Muscle layer of duodenum (tissue), 2 donors: ENCODE measurements around the gene TM4SF20.
"Not testable (repeated sequence)": the region's sequence is repeated elsewhere in the genome, so short reads cannot be mapped to it uniquely, and the experiment has no call there.

Source experiments
- H3K27ac ChIP-seq: one replicate; pipeline ENCODE4 v1.7.0; 2013; ENCODE audit warnings: mild to moderate bottlenecking, low read length
- H3K27me3 ChIP-seq: one replicate; pipeline ENCODE4 v1.7.0; 2013; ENCODE audit warnings: low read depth, mild to moderate bottlenecking, control low read depth, low read length
- H3K36me3 ChIP-seq, 2 donors: one replicate each; pipeline ENCODE4 v1.7.0; 2013; ENCODE audit warnings: low read length in 2 of 2, control low read depth in 1 of 2, mild to moderate bottlenecking in 1 of 2; ENCODE audit not compliant: insufficient read depth in 2 of 2, control insufficient read depth in 1 of 2
- H3K4me1 ChIP-seq, 2 donors: one replicate each; pipeline ENCODE4 v1.7.0; 2013; ENCODE audit warnings: low read length in 2 of 2, mild to moderate bottlenecking in 2 of 2, control low read depth in 1 of 2, moderate library complexity in 1 of 2; ENCODE audit not compliant: insufficient read depth in 2 of 2, control insufficient read depth in 1 of 2
- H3K4me3 ChIP-seq, 2 donors: one replicate each; pipeline ENCODE4 v1.7.0; 2013; ENCODE audit warnings: low read length in 2 of 2, low read depth in 1 of 2, mild to moderate bottlenecking in 1 of 2
- H3K9me3 ChIP-seq, 2 donors: one replicate each; pipeline ENCODE4 v1.7.0; 2013; ENCODE audit warnings: low read length in 2 of 2, control low read depth in 1 of 2, mild to moderate bottlenecking in 1 of 2; ENCODE audit not compliant: control insufficient read depth in 1 of 2
- donor health status: healthy.

TM4SF20 gene

DNA sequence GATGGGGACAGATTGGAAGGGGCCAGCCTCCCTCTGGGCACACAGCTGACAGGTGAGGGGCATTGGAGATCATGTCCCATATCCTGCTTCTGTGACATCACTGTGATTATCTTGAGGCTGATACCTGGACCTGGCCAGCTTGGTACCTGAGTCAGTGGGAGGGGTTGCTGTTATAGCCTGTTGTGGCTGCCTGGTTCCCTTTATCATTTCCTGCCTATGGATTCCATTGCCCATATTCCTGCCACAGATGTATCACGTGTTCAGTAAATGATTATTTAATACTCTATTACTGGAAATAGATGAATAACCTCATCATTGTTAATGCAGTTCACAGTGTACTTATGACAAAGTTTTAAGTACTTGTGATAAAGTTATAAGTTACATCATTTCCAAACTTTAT lies 16.4 kb upstream of the TM4SF20 start:
- no peak overlapping the region for H3K4me3 ChIP-seq
- no peaks in the 10 kb centered on the region for H3K27me3 ChIP-seq
- no peaks in the 10 kb centered on the region for H3K36me3 ChIP-seq
- no peaks in the 10 kb centered on the region for H3K9me3 ChIP-seq
- H3K27ac ChIP-seq = no peak overlapping the region
- H3K4me1 ChIP-seq = no peaks in the 10 kb centered on the region

DNA sequence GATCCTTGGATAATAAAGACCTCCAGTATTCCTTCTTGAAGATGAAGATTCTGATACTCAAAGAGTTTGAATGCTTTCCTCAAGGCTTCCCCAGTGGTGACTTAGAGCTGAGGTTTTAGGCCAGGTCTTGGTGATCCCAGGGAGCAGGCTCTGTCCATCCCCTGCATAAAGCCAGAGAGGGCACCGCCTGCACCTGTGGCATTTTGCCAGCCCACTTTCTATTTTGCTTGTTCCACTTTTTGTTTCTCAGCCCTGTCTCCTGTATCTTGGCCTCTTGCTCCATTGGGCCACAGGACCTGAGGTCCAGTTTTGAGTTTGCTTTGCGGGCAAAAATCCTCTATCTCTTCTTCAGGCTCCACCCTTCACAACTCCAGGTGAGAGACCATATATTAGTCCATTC lies 15.3 kb upstream of the TM4SF20 start:
- H3K9me3 ChIP-seq = no peaks in the 10 kb centered on the region
- H3K36me3 ChIP-seq = no peaks in the 10 kb centered on the region
- no peak overlapping the region for H3K4me3 ChIP-seq
- H3K27ac ChIP-seq = no peak overlapping the region
- H3K4me1 ChIP-seq = no peaks in the 10 kb centered on the region
- H3K27me3 ChIP-seq = no peaks in the 10 kb centered on the region

GRCh38 chr2:227390468-227391256 lies 11.6 kb upstream of the TM4SF20 start:
- H3K4me3 ChIP-seq = no peak overlapping the region
- no peaks in the 10 kb centered on the region for H3K9me3 ChIP-seq
- H3K27me3 ChIP-seq = no peaks in the 10 kb centered on the region
- no peaks in the 10 kb centered on the region for H3K4me1 ChIP-seq
- H3K27ac ChIP-seq = no peak overlapping the region
- H3K36me3 ChIP-seq = no peaks in the 10 kb centered on the region

- Histone ChIP-seq H3K27ac (no peak overlapping the region), H3K36me3 (no peaks in the 10 kb centered on the region), H3K4me3 (no peak overlapping the region), H3K9me3 (no peaks in the 10 kb centered on the region), H3K4me1 (no peaks in the 10 kb centered on the region), H3K27me3 (no peaks in the 10 kb centered on the region)
Observed at GRCh38 chr2:227389661-227390060, 10.6 kb upstream of the TM4SF20 start.

GRCh38 chr2:227389231-227389630 lies 10.1 kb upstream of the TM4SF20 start:
- no peaks in the 10 kb centered on the region for H3K27me3 ChIP-seq
- H3K36me3 ChIP-seq = no peaks in the 10 kb centered on the region
- no peaks in the 10 kb centered on the region for H3K9me3 ChIP-seq
- H3K27ac ChIP-seq = no peak overlapping the region
- H3K4me1 ChIP-seq = no peaks in the 10 kb centered on the region
- no peak overlapping the region for H3K4me3 ChIP-seq

DNA sequence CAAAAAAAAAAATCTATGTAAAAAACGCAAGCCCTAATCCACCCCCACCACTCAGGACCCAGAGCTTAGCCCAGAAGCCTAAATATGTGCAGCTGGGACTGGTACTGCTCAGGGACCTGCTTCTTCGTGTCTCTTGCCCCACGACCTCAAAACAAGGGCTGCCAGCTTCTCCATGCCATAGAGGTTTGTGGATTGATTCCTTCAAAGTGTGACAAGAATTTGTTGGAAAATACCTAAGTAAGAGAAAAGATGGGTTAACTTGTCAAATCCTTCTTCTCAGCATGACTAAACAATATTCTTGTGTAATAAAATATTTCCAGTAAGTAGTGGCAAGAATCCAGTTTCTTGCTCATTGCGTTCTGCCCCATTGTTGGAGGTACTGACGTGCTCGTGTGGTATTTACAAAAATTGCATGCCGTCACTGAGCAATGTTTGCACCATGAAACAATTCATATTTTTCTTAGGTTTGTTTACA lies 9.5 kb upstream of the TM4SF20 start:
- Histone ChIP-seq H3K9me3 (no peaks in the 10 kb centered on the region), H3K4me1 (no peaks in the 10 kb centered on the region), H3K36me3 (no peaks in the 10 kb centered on the region), H3K27ac (no peak overlapping the region), H3K4me3 (no peak overlapping the region), H3K27me3 (no peaks in the 10 kb centered on the region)

DNA sequence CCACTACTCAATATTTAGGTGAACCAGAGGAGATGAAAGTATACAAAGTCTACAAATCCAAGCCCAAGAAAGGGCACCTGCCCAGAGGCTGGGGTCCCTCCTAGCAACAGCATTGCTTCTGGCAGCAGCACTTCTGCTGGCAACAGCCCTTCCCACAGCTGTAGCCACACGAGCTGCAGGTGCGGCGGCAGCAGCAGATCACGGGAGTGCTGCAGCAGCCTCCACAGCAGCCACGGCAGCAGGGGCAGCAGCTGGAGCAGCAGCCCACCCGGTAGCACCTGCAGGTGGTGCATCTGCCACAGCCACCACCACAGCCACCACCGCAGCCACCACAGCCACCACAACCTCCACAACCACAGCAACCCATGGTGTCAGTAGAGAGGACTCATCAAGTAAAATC lies 8.5 kb upstream of the TM4SF20 start, which contains the start of gene SCYGR1:
Gene SCYGR1, minus strand, starts transcription at position 367 of the 400 bp plus-strand sequence. Its CDS starts 0 bp downstream, at position 367.
- H3K27ac ChIP-seq, H3K27me3 ChIP-seq, H3K36me3 ChIP-seq, H3K4me1 ChIP-seq, H3K9me3 ChIP-seq, H3K4me3 ChIP-seq: not testable (repeated sequence)

- no peaks in the 10 kb centered on the region for H3K27me3 ChIP-seq
- no peaks in the 10 kb centered on the region for H3K4me1 ChIP-seq
- no peak overlapping the region for H3K27ac ChIP-seq
- H3K4me3 ChIP-seq = no peak overlapping the region
- no peaks in the 10 kb centered on the region for H3K36me3 ChIP-seq
- no peaks in the 10 kb centered on the region for H3K9me3 ChIP-seq
Observed at GRCh38 chr2:227386630-227387029, 7.5 kb upstream of the TM4SF20 start.

- Histone ChIP-seq H3K27ac (no peak overlapping the region), H3K36me3 (no peaks in the 10 kb centered on the region), H3K4me1 (no peaks in the 10 kb centered on the region), H3K9me3 (no peaks in the 10 kb centered on the region), H3K27me3 (no peaks in the 10 kb centered on the region), H3K4me3 (no peak overlapping the region)
Observed at GRCh38 chr2:227383686-227384085, 4.6 kb upstream of the TM4SF20 start.

GRCh38 chr2:227382241-227382835 lies 3.2 kb upstream of the TM4SF20 start:
- not testable (repeated sequence) for H3K27ac ChIP-seq, H3K36me3 ChIP-seq, H3K9me3 ChIP-seq, H3K4me3 ChIP-seq, H3K27me3 ChIP-seq, H3K4me1 ChIP-seq

DNA sequence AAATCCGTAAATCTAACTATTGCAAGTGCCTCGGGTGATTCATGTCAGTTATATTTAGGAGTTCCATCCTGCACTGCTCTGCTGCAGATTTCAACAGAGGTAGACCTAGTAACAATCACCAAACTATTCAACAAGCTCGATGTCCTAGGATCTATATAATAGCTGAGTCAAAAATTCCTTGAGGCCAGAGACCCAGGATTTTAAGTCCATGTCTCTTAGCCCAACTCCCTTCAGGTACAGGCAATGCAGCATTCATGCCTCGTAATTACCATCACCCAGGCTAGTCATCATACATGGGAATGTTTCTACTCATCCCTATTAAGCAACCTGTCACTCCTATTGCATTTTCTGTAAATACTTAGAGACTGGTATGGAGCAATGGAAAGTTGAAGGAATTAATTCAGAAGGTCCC lies 729 bp downstream of the TM4SF20 start:
- Histone ChIP-seq H3K27me3 (no peaks in the 10 kb centered on the region), H3K36me3 (no peaks in the 10 kb centered on the region), H3K4me3 (peak overlapping the region in 1 of 2 donors; percentile 43), H3K27ac (peak overlapping the region; percentile 67), H3K9me3 (no peaks in the 10 kb centered on the region), H3K4me1 (no peaks in the 10 kb centered on the region)
